K562 (cell line): ENCODE measurements around the gene NUAK2. TPM values are rescaled to one million over a fixed set of nuclear protein-coding genes. Genes with fewer than 3 reads are reported as not detected.
A peak's percentile ranks its signal among the peaks of the same experiment; 100 is the strongest.

ENCODE experiments used
- ATAC-seq: fragments of 200-7000 bp; cut with Tn5 transposase; 3 replicates; pipeline ENCODE4 v1.9.1; 2020; ENCODE audit warnings: moderate library complexity
- BruUV-seq: library from RNA; stranded (reverse); fragments of 400-500 nt; replicated peaks from 2 replicates; lab custom pipeline; 2021; lab: Mats Ljungman, UMichigan
- CTCF ChIA-PET: fragments of 300-600 bp; formaldehyde crosslinking; extraction: SDS; loops from one replicate; lab custom pipeline; 2021; ENCODE audit warnings: low intra/inter-chr PET ratio; lab: Yijun Ruan, JAX
- POLR2A ChIA-PET: fragments of 300-600, 350-650 bp; sonication (Branson Sonifier 250); formaldehyde crosslinking; extraction: SDS; loops from one replicate; lab custom pipeline; 2021; ENCODE audit warnings: antibody characterized with exemption, inconsistent platforms; lab: Yijun Ruan, JAX
- DNase-seq, 4 experiments: peaks; one replicate each; pipeline versions ENCODE4 v3.0.0 to v3.0.0-alpha.2; 2011 to 2018; ENCODE audit warnings: low spot score in 3 of 4, mixed read lengths in 3 of 4; ENCODE audit errors: extremely low read depth in 1 of 4
- FAIRE-seq: peaks from 2 replicates; lab custom pipeline; 2011; peaks lifted over from hg19 to GRCh38; lab: Jason Lieb, UNC
- H2AFZ ChIP-seq: 2 replicates; pipeline ENCODE4 v1.6.0; 2011; ENCODE audit warnings: low read depth, low read length, control low read depth, inconsistent platforms
- H3K27ac ChIP-seq: fragments of 200-600 bp; 3 replicates; pipeline ENCODE4 v1.8.0; 2011; ENCODE audit warnings: low read depth, mild to moderate bottlenecking, control low read depth, inconsistent platforms, low read length, moderate library complexity, mixed read lengths; ENCODE audit errors: extremely low read depth
- H3K27me3 ChIP-seq, 2 experiments: fragments of 300-600 bp in 1 of 2; 2 replicates in 1 of 2; 3 replicates in 1 of 2; pipeline versions ENCODE4 v1.6.0 to v1.8.0; 2011; ENCODE audit warnings: inconsistent platforms in 2 of 2, low read length in 2 of 2, mild to moderate bottlenecking in 1 of 2, mixed read lengths in 1 of 2, moderate library complexity in 1 of 2; ENCODE audit not compliant: control insufficient read depth in 2 of 2, insufficient read depth in 2 of 2
- H3K36me3 ChIP-seq: fragments of 300-600 bp; 3 replicates; pipeline ENCODE4 v1.8.0; 2011; ENCODE audit warnings: mild to moderate bottlenecking, low read length, inconsistent platforms; ENCODE audit not compliant: control insufficient read depth, insufficient read depth
- H3K4me1 ChIP-seq, 2 experiments: fragments of 200-600 bp in 1 of 2; replicated peaks in 1 of 2; 2 replicates in 1 of 2; 3 replicates in 1 of 2; pipeline versions ENCODE4 v1.5.1 to v1.8.0; 2011; ENCODE audit warnings: inconsistent platforms in 2 of 2, low read length in 2 of 2, mild to moderate bottlenecking in 1 of 2, mixed read lengths in 1 of 2, moderate library complexity in 1 of 2; ENCODE audit not compliant: control insufficient read depth in 2 of 2, insufficient read depth in 2 of 2
- H3K4me2 ChIP-seq: 2 replicates; pipeline ENCODE4 v1.6.1; 2011; ENCODE audit warnings: low read length, control low read depth, inconsistent platforms, mixed read lengths; ENCODE audit not compliant: insufficient read depth
- H3K4me3 ChIP-seq: fragments of 200-600 bp; sonication (generic), shearing (Covaris generic); 2 replicates; pipeline ENCODE4 v1.5.1; 2016; ENCODE audit warnings: control low read depth, inconsistent platforms
- H3K79me2 ChIP-seq: fragments of 200-600 bp; 3 replicates; pipeline ENCODE4 v1.8.0; 2011; ENCODE audit warnings: low read length, inconsistent platforms; ENCODE audit not compliant: control insufficient read depth, insufficient read depth
- H3K9ac ChIP-seq, 2 experiments: 2 replicates each; pipeline versions ENCODE4 v1.6.0 to v1.6.1; 2011; ENCODE audit warnings: low read depth in 2 of 2, low read length in 2 of 2, control low read depth in 1 of 2, inconsistent platforms in 1 of 2, mild to moderate bottlenecking in 1 of 2, mixed read lengths in 1 of 2; ENCODE audit not compliant: insufficient read depth in 1 of 2
- H3K9me1 ChIP-seq: one replicate; pipeline ENCODE4 v1.6.0; 2011; ENCODE audit warnings: inconsistent platforms, mild to moderate bottlenecking, low read length, moderate library complexity; ENCODE audit not compliant: control insufficient read depth, insufficient read depth
- H3K9me3 ChIP-seq: replicated peaks from 2 replicates; pipeline ENCODE4 v1.5.1; 2011; ENCODE audit warnings: low read depth, low read length, inconsistent platforms; ENCODE audit not compliant: control insufficient read depth, insufficient read depth
- H4K20me1 ChIP-seq: replicated peaks from 2 replicates; pipeline ENCODE4 v1.6.1; 2011; ENCODE audit warnings: low read length, inconsistent platforms, mixed read lengths; ENCODE audit not compliant: control insufficient read depth, insufficient read depth
- ATF3 ChIP-seq, 2 experiments: fragments of 450-650 bp in 1 of 2; sonication (generic) in 1 of 2; formaldehyde crosslinking in 1 of 2; IDR thresholded peaks in 1 of 2; conservative IDR thresholded peaks in 1 of 2; 2 replicates each; pipeline versions ENCODE4 v1.6.1 to v1.8.1; 2016 to 2023; ENCODE audit warnings: mild to moderate bottlenecking in 2 of 2, moderate library complexity in 2 of 2, inconsistent platforms in 1 of 2, missing genetic modification reagents in 1 of 2
- BCOR ChIP-seq: fragments of 450-650 bp; IDR thresholded peaks from 2 replicates; pipeline ENCODE4 v1.6.1; 2016
- BRCA1 ChIP-seq, 2 experiments: fragments of 450-650 bp in 1 of 2; sonication (generic) in 1 of 2; formaldehyde crosslinking in 1 of 2; IDR thresholded peaks; 2 replicates each; pipeline versions ENCODE4 v1.5.0 to v1.6.1; 2017 to 2020; ENCODE audit warnings: mild to moderate bottlenecking in 1 of 2, missing genetic modification reagents in 1 of 2
- BRD9 ChIP-seq: fragments of 450-650 bp; IDR thresholded peaks from 2 replicates; pipeline ENCODE4 v1.6.1; 2018; ENCODE audit warnings: low read depth; ENCODE audit not compliant: partially characterized antibody
- C11orf30 ChIP-seq: fragments of 450-650 bp; IDR thresholded peaks from 2 replicates; pipeline ENCODE4 v1.6.1; 2016; ENCODE audit warnings: low read depth, mild to moderate bottlenecking
- FUS ChIP-seq: fragments of 200-400 bp; formaldehyde crosslinking; optimal IDR thresholded peaks from 2 replicates; pipeline ENCODE3; 2017; ENCODE audit warnings: low read depth, low read length
- GMEB1 ChIP-seq: fragments of 250-450 bp; sonication (Bioruptor Pico); IDR thresholded peaks from 2 replicates; pipeline ENCODE4 v1.4.0; 2020; ENCODE audit warnings: mild to moderate bottlenecking
- KDM1A ChIP-seq, 2 experiments: fragments of 450-650 bp; IDR thresholded peaks; 2 replicates each; pipeline ENCODE4 v1.6.1; 2016; ENCODE audit warnings: mild to moderate bottlenecking in 2 of 2
- MAFK ChIP-seq: IDR thresholded peaks from 2 replicates; pipeline ENCODE4 v1.6.1; 2011; ENCODE audit warnings: low read length, improper control_type of control experiment
- MEF2D ChIP-seq: conservative IDR thresholded peaks from 2 replicates; pipeline ENCODE4 v1.6.1; 2016; ENCODE audit warnings: low read depth, missing genetic modification characterization, missing compliant biosample characterization
- NFE2 ChIP-seq: IDR thresholded peaks from 2 replicates; pipeline ENCODE4 v1.6.1; 2014; ENCODE audit warnings: antibody characterized with exemption, low read depth
- PML ChIP-seq: IDR thresholded peaks from 2 replicates; pipeline ENCODE4 v1.6.1; 2012; ENCODE audit warnings: low read length, inconsistent platforms
- SMAD3 ChIP-seq: fragments of 450-650 bp; formaldehyde crosslinking; conservative IDR thresholded peaks from 2 replicates; pipeline ENCODE4 v1.4.0; 2020; ENCODE audit warnings: mild to moderate bottlenecking
- SOX6 ChIP-seq: fragments of 450-650 bp; IDR thresholded peaks from 2 replicates; pipeline ENCODE4 v1.6.1; 2014; ENCODE audit warnings: mild to moderate bottlenecking
- STAT5A ChIP-seq: IDR thresholded peaks from 2 replicates; pipeline ENCODE4 v1.6.1; 2012; ENCODE audit warnings: low read length, inconsistent platforms, borderline replicate concordance
- TAF15 ChIP-seq: fragments of 200-400 bp; formaldehyde crosslinking; IDR thresholded peaks from 2 replicates; pipeline ENCODE4 v1.6.1; 2017; ENCODE audit warnings: mild to moderate bottlenecking, low read depth, low read length, moderate library complexity
- YY1 ChIP-seq, 3 experiments: IDR thresholded peaks; 2 replicates each; pipeline ENCODE4 v1.6.1; 2011; ENCODE audit warnings: low read length in 2 of 3, mild to moderate bottlenecking in 2 of 3, moderate library complexity in 2 of 3, borderline replicate concordance in 1 of 3, control low read depth in 1 of 3, low read depth in 1 of 3; ENCODE audit not compliant: insufficient read depth in 3 of 3, insufficient replicate concordance in 2 of 3, control insufficient read depth in 1 of 3, insufficient read length in 1 of 3; ENCODE audit errors: extremely low read depth in 1 of 3
- ZNF324 ChIP-seq: fragments of 250-450 bp; sonication (Bioruptor Pico); IDR thresholded peaks from 2 replicates; pipeline ENCODE4 v1.4.0; 2020; ENCODE audit warnings: mild to moderate bottlenecking
- WGBS: fragments of 100-300 bp; shearing (Covaris generic); methylation state at CpG from one replicate; pipeline ENCODE4 v1.1.6; 2016; ENCODE audit warnings: low coverage, mixed read lengths; ENCODE audit not compliant: insufficient coverage; ENCODE audit errors: missing lambda C conversion rate; 5-methylcytosine and 5-hydroxymethylcytosine counted together
- in situ Hi-C: fragments of 300-500 bp; cut with MboI; formaldehyde crosslinking; loops from 4 replicates; pipeline ENCODE4 v1.15.0; 2018; ENCODE audit warnings: inconsistent platforms, mixed read lengths
- intact Hi-C: fragments of 100-400 bp; cut with micrococcal nuclease; formaldehyde crosslinking; loops from 2 replicates; pipeline ENCODE4 v1.14.2; 2022
- polyA plus RNA-seq, 8 experiments: library from polyadenylated mRNA; depleted of rRNA in 4 of 8; stranded (reverse) in 5 of 8; unstranded in 3 of 8; fragments of >200 nt; fragmentation: Nextera tagmentation in 2 of 8; fragmentation: Illumina TruSeq in 1 of 8; extraction: Ambion mirVana in 2 of 8; extraction: Trizol in 1 of 8; gene quantifications; 2 replicates each; pipeline versions ENCODE4 v1.2.1 to v1.2.3, GENCODE V29; 2011 to 2014; ENCODE audit warnings: inconsistent platforms in 1 of 8, missing spikeins in 1 of 8
- total RNA-seq, 7 experiments: library from RNA; depleted of rRNA in 6 of 7; stranded (reverse); fragments of >200 nt in 6 of 7; fragmentation: Illumina TruSeq in 2 of 7; extraction: Trizol in 2 of 7; gene quantifications; 2 replicates each; pipeline versions ENCODE4 v1.2.1 to v1.2.3, GENCODE V29; 2011 to 2021; ENCODE audit warnings: low replicate concordance in 1 of 7

NUAK2 gene
- total and polyA plus RNA-seq, 9 of the 15 experiments (the other 6 are each of a cell fraction or from before 2014, with no cell fraction given): 0.04 to 0.44 (median 0.14) TPM

GRCh38 chr1:205270764-205271163, 50.8 kb downstream of the NUAK2 start:
- peaks cover 0 to 3% of the 10 kb centered on the region in 2 experiments; a peak in 1 of 5 replicates for H3K27me3 ChIP-seq
- in situ Hi-C loops (no loop called here), intact Hi-C loops (no loop called here)
- H3K4me2 ChIP-seq: no peak overlapping the region; the same call in 1 of the 2 replicates
- DNase-seq: peak in 2 of 4 experiments; percentile 44
- no peak overlapping the region for H3K9ac ChIP-seq
- ChIA-PET CTCF (interaction anchor here (6.6 kb wide), 1 partner anchor 53 kb away, joined by 144 read pairs; the partner anchor contains the start of gene NUAK2), POLR2A (interaction anchor here (1.0 to 1.6 kb wide), 6 partner anchors 9 to 61 kb away, joined by 3 to 7 read pairs (median 4); partner anchors contain the start of gene NUAK2)
- FAIRE-seq: no peak
- BruUV-seq: no TSS peak
- no peak for ATAC-seq
- no peaks in the 10 kb centered on the region for H3K36me3 ChIP-seq
- peaks cover 26 to 46% of the 10 kb centered on the region in 2 experiments for H3K4me1 ChIP-seq
- no peak overlapping the region for H3K27ac ChIP-seq
- no peaks in the 10 kb centered on the region for H3K79me2 ChIP-seq
- H3K9me1 ChIP-seq: no peaks in the 10 kb centered on the region
- no peaks in the 10 kb centered on the region for H4K20me1 ChIP-seq
- 0 out of 2 replicates have a peak overlapping the region, but pooled peaks have one; percentile 6 for H2AFZ ChIP-seq
- H3K4me3 ChIP-seq: no peak overlapping the region
- H3K9me3 ChIP-seq: no peaks in the 10 kb centered on the region
- WGBS: 31% methylated on average over 8 of the region's 8 CpGs
- TF ChIP-seq C11orf30 (0 out of 2 replicates have a peak, but pooled peaks have one; percentile 20), MEF2D (tag) (0 out of 2 replicates have a peak, but pooled peaks have one; percentile 28), MAFK (peak; percentile 26; the same call in 1 of the 2 replicates), KDM1A (IDR thresholded peaks at IDR 0.05) (peak in 1 of 2 experiments; percentile 20; a peak in 1 of 4 replicates), NFE2 (peak; percentile 30; the same call in 1 of the 2 replicates), ZNF324 (CRISPR knock-in tag) (no peak), YY1 (IDR thresholded peaks at IDR 0.05; ENCODE audit: borderline replicate concordance in 1 of 3, control insufficient read depth in 1 of 3, extremely low read depth in 1 of 3, insufficient read depth in 3 of 3, insufficient read length in 1 of 3, insufficient replicate concordance in 2 of 3, low read depth in 1 of 3, low read length in 2 of 3) (no peak), SOX6 (peak; percentile 56; the same call in 1 of the 2 replicates), GMEB1 (CRISPR knock-in tag) (no peak), ATF3 (IDR thresholded peaks at IDR 0.05) (peak; percentile 41; the same call in 1 of the 2 replicates), ATF3 (CRISPR knock-in tag; conservative IDR thresholded peaks at IDR 0.05) (no peak), STAT5A (no peak), FUS (no peak), BRD9 (no peak), SMAD3 (no peak), PML (no peak), BCOR (peak; percentile 56; the same call in 1 of the 2 replicates), BRCA1 (IDR thresholded peaks at IDR 0.05) (no peak), BRCA1 (CRISPR knock-in tag; IDR thresholded peaks at IDR 0.05) (no peak), TAF15 (no peak)
